ENCODE results near the gene POR.
"Not testable (repeated sequence)": the region's sequence is repeated elsewhere in the genome, so short reads cannot be mapped to it uniquely, and the experiment has no call there.

The POR gene

GRCh38 chr7:75875113-75876080 lies 39.6 kb upstream of the POR start:
- no peak overlapping the region for H3K4me3 ChIP-seq (ENCODE audit: insufficient read depth, low read depth, low read length)
- WGBS, 2 experiments: 89 to 90% methylated on average over 21 of the region's 21 CpGs
- H3K27ac ChIP-seq (ENCODE audit: insufficient read depth, low read depth, low read length, poor library complexity, severe bottlenecking): no peak overlapping the region

GRCh38 chr7:75876126-75876881 lies 38.7 kb upstream of the POR start:
- no peaks in the 10 kb centered on the region for H3K36me3 ChIP-seq (ENCODE audit: control insufficient read depth, insufficient read depth, low read length)
- no peak overlapping the region for H3K4me3 ChIP-seq (ENCODE audit: insufficient read depth, low read depth, low read length)
- H3K27ac ChIP-seq (ENCODE audit: insufficient read depth, low read depth, low read length, poor library complexity, severe bottlenecking): no peak overlapping the region
- H3K27me3 ChIP-seq (ENCODE audit: control insufficient read depth, insufficient read depth, low read length, poor library complexity, severe bottlenecking): no peaks in the 10 kb centered on the region
- 88% methylated on average over 10 to 11 of the region's 11 CpGs for WGBS, 2 experiments
- H3K9me3 ChIP-seq (ENCODE audit: control insufficient read depth, low read length): no peaks in the 10 kb centered on the region
- peaks cover 14% of the 10 kb centered on the region for H3K4me1 ChIP-seq (ENCODE audit: control insufficient read depth, insufficient read depth, low read length)

More at GRCh38 chr7:75875113-75876080, 39.6 kb upstream of the POR start:
- Histone ChIP-seq H3K4me1 (ENCODE audit: control insufficient read depth, insufficient read depth, low read length) (peaks cover 5% of the 10 kb centered on the region), H3K9me3 (ENCODE audit: control insufficient read depth, low read length) (no peaks in the 10 kb centered on the region), H3K36me3 (ENCODE audit: control insufficient read depth, insufficient read depth, low read length) (no peaks in the 10 kb centered on the region), H3K27me3 (ENCODE audit: control insufficient read depth, insufficient read depth, low read length, poor library complexity, severe bottlenecking) (no peaks in the 10 kb centered on the region)

GRCh38 chr7:75878312-75878768 lies 36.6 kb upstream of the POR start:
- H3K27ac ChIP-seq (ENCODE audit: insufficient read depth, low read depth, low read length, poor library complexity, severe bottlenecking): no peak overlapping the region
- H3K9me3 ChIP-seq (ENCODE audit: control insufficient read depth, low read length): no peaks in the 10 kb centered on the region
- 48 to 53% methylated on average over 10 of the region's 10 CpGs for WGBS, 2 experiments
- H3K4me3 ChIP-seq (ENCODE audit: insufficient read depth, low read depth, low read length): no peak overlapping the region
- H3K36me3 ChIP-seq (ENCODE audit: control insufficient read depth, insufficient read depth, low read length): peaks cover 17% of the 10 kb centered on the region
- no peaks in the 10 kb centered on the region for H3K27me3 ChIP-seq (ENCODE audit: control insufficient read depth, insufficient read depth, low read length, poor library complexity, severe bottlenecking)
- peaks cover 21% of the 10 kb centered on the region for H3K4me1 ChIP-seq (ENCODE audit: control insufficient read depth, insufficient read depth, low read length)

GRCh38 chr7:75878769-75879611 lies 36.0 kb upstream of the POR start, which contains the start of gene RHBDD2:
Gene RHBDD2, plus strand, starts transcription at chr7:75879034. Its CDS starts 49 bp downstream, at chr7:75879083.
- Histone ChIP-seq H3K27ac (ENCODE audit: insufficient read depth, low read depth, low read length, poor library complexity, severe bottlenecking) (peak within 1 kb of the TSS; percentile 63), H3K4me3 (ENCODE audit: insufficient read depth, low read depth, low read length) (peak within 1 kb of the TSS; percentile 97)
- WGBS, 2 experiments: 0% methylated on average over 54 to 57 of the region's 65 CpGs

GRCh38 chr7:75879771-75880184 lies 35.2 kb upstream of the POR start:
- H3K27ac ChIP-seq (ENCODE audit: insufficient read depth, low read depth, low read length, poor library complexity, severe bottlenecking): no peak overlapping the region
- peaks cover 28% of the 10 kb centered on the region for H3K36me3 ChIP-seq (ENCODE audit: control insufficient read depth, insufficient read depth, low read length)
- H3K27me3 ChIP-seq (ENCODE audit: control insufficient read depth, insufficient read depth, low read length, poor library complexity, severe bottlenecking): no peaks in the 10 kb centered on the region
- 29% methylated on average over 8 of the region's 8 CpGs for WGBS, 2 experiments
- peak overlapping the region; percentile 97 for H3K4me3 ChIP-seq (ENCODE audit: insufficient read depth, low read depth, low read length)
- peaks cover 21% of the 10 kb centered on the region for H3K4me1 ChIP-seq (ENCODE audit: control insufficient read depth, insufficient read depth, low read length)
- no peaks in the 10 kb centered on the region for H3K9me3 ChIP-seq (ENCODE audit: control insufficient read depth, low read length)

More at GRCh38 chr7:75878769-75879611, 36.0 kb upstream of the POR start, which contains the start of gene RHBDD2:
- Histone ChIP-seq H3K9me3 (ENCODE audit: control insufficient read depth, low read length) (no peaks in the 10 kb centered on the region), H3K4me1 (ENCODE audit: control insufficient read depth, insufficient read depth, low read length) (peaks cover 21% of the 10 kb centered on the region), H3K36me3 (ENCODE audit: control insufficient read depth, insufficient read depth, low read length) (peaks cover 22% of the 10 kb centered on the region), H3K27me3 (ENCODE audit: control insufficient read depth, insufficient read depth, low read length, poor library complexity, severe bottlenecking) (no peaks in the 10 kb centered on the region)

- Histone ChIP-seq H3K9me3 (ENCODE audit: control insufficient read depth, low read length) (no peaks in the 10 kb centered on the region), H3K27me3 (ENCODE audit: control insufficient read depth, insufficient read depth, low read length, poor library complexity, severe bottlenecking) (no peaks in the 10 kb centered on the region), H3K4me3 (ENCODE audit: insufficient read depth, low read depth, low read length) (peak overlapping the region; percentile 97), H3K27ac (ENCODE audit: insufficient read depth, low read depth, low read length, poor library complexity, severe bottlenecking) (no peak overlapping the region), H3K4me1 (ENCODE audit: control insufficient read depth, insufficient read depth, low read length) (peaks cover 21% of the 10 kb centered on the region), H3K36me3 (ENCODE audit: control insufficient read depth, insufficient read depth, low read length) (peaks cover 28% of the 10 kb centered on the region)
- WGBS, 2 experiments: 92 to 93% methylated on average over 4 of the region's 4 CpGs
Observed at GRCh38 chr7:75880242-75880641, 34.7 kb upstream of the POR start.

- Histone ChIP-seq H3K9me3 (ENCODE audit: control insufficient read depth, low read length) (no peaks in the 10 kb centered on the region), H3K27me3 (ENCODE audit: control insufficient read depth, insufficient read depth, low read length, poor library complexity, severe bottlenecking) (no peaks in the 10 kb centered on the region), H3K4me3 (ENCODE audit: insufficient read depth, low read depth, low read length) (no peak overlapping the region), H3K36me3 (ENCODE audit: control insufficient read depth, insufficient read depth, low read length) (peaks cover 38% of the 10 kb centered on the region), H3K4me1 (ENCODE audit: control insufficient read depth, insufficient read depth, low read length) (peaks cover 21% of the 10 kb centered on the region), H3K27ac (ENCODE audit: insufficient read depth, low read depth, low read length, poor library complexity, severe bottlenecking) (peak overlapping the region; percentile 33)
- 54 to 55% methylated on average over 23 of the region's 23 CpGs for WGBS, 2 experiments
Observed at GRCh38 chr7:75881436-75882095, 33.4 kb upstream of the POR start.

- H3K4me3 ChIP-seq (ENCODE audit: insufficient read depth, low read depth, low read length); H3K27ac ChIP-seq (ENCODE audit: insufficient read depth, low read depth, low read length, poor library complexity, severe bottlenecking); H3K27me3 ChIP-seq (ENCODE audit: control insufficient read depth, insufficient read depth, low read length, poor library complexity, severe bottlenecking); H3K9me3 ChIP-seq (ENCODE audit: control insufficient read depth, low read length): not testable (repeated sequence)
- peaks cover 46% of the 10 kb centered on the region for H3K36me3 ChIP-seq (ENCODE audit: control insufficient read depth, insufficient read depth, low read length)
- peaks cover 21% of the 10 kb centered on the region for H3K4me1 ChIP-seq (ENCODE audit: control insufficient read depth, insufficient read depth, low read length)
- WGBS, 2 experiments: 94 to 96% methylated on average over 13 of the region's 13 CpGs
Observed at GRCh38 chr7:75883265-75883824, 31.6 kb upstream of the POR start.

GRCh38 chr7:75884476-75884875 lies 30.5 kb upstream of the POR start:
- peaks cover 50% of the 10 kb centered on the region for H3K36me3 ChIP-seq (ENCODE audit: control insufficient read depth, insufficient read depth, low read length)
- H3K4me3 ChIP-seq (ENCODE audit: insufficient read depth, low read depth, low read length): no peak overlapping the region
- WGBS, 2 experiments: 97 to 98% methylated on average over 5 of the region's 5 CpGs

More at GRCh38 chr7:75884476-75884875, 30.5 kb upstream of the POR start:
- H3K27me3 ChIP-seq (ENCODE audit: control insufficient read depth, insufficient read depth, low read length, poor library complexity, severe bottlenecking): no peaks in the 10 kb centered on the region
- peaks cover 21% of the 10 kb centered on the region for H3K4me1 ChIP-seq (ENCODE audit: control insufficient read depth, insufficient read depth, low read length)
- H3K27ac ChIP-seq (ENCODE audit: insufficient read depth, low read depth, low read length, poor library complexity, severe bottlenecking): no peak overlapping the region
- H3K9me3 ChIP-seq (ENCODE audit: control insufficient read depth, low read length): no peaks in the 10 kb centered on the region
